GM12878 (cell line): ENCODE measurements around the gene MYRFL. TPM values are rescaled to one million over a fixed set of nuclear protein-coding genes. Genes with fewer than 3 reads are reported as not detected.

ENCODE experiments used
- ATAC-seq: fragments of 200-7000 bp; cut with Tn5 transposase; 3 replicates; pipeline ENCODE4 v1.9.1; 2020; ENCODE audit warnings: mild to moderate bottlenecking, moderate library complexity
- BruUV-seq: library from RNA; stranded (reverse); fragments of 400-500 nt; replicated peaks from 2 replicates; lab custom pipeline; 2021; lab: Mats Ljungman, UMichigan
- CTCF ChIA-PET: fragments of 300-600 bp; sonication (Branson Sonifier 250); formaldehyde crosslinking; extraction: SDS; loops from one replicate; lab custom pipeline; 2021; ENCODE audit warnings: inconsistent platforms; lab: Yijun Ruan, JAX
- POLR2A ChIA-PET: fragments of 350-600 bp; formaldehyde crosslinking; extraction: SDS; loops from one replicate; lab custom pipeline; 2021; ENCODE audit warnings: inconsistent platforms; lab: Charles Lee
- RAD21 ChIA-PET: fragments of 300-600 bp; sonication (Branson Sonifier 250); formaldehyde crosslinking; loops from one replicate; lab custom pipeline; 2023; ENCODE audit warnings: antibody characterized with exemption; ENCODE audit not compliant: unreplicated experiment; lab: Charles Lee
- SMC1A ChIA-PET: fragments of 300-600 bp; sonication (Branson Sonifier 250); formaldehyde crosslinking; loops from one replicate; lab custom pipeline; 2023; ENCODE audit not compliant: unreplicated experiment, uncharacterized antibody; lab: Charles Lee
- DNase-seq: peaks from one replicate; pipeline ENCODE4 v3.0.0-alpha.2; 2011; ENCODE audit warnings: low read depth, low spot score
- FAIRE-seq: peaks from 3 replicates; lab custom pipeline; 2011; peaks lifted over from hg19 to GRCh38; lab: Jason Lieb, UNC
- H2AFZ ChIP-seq: 2 replicates; pipeline ENCODE4 v1.6.0; 2011; ENCODE audit warnings: low read depth, low read length, control low read depth; ENCODE audit not compliant: control insufficient read depth
- H3K27ac ChIP-seq: 2 replicates; pipeline ENCODE4 v1.5.1; 2011; ENCODE audit warnings: control low read depth; ENCODE audit not compliant: control insufficient read depth, insufficient read depth
- H3K27me3 ChIP-seq, 2 experiments: replicated peaks in 1 of 2; 2 replicates each; pipeline versions ENCODE4 v1.6.0 to v1.6.1; 2011; ENCODE audit warnings: low read length in 1 of 2; ENCODE audit not compliant: control insufficient read depth in 2 of 2, insufficient read depth in 2 of 2
- H3K36me3 ChIP-seq, 2 experiments: 2 replicates each; pipeline ENCODE4 v1.5.1; 2011; ENCODE audit warnings: low read length in 1 of 2; ENCODE audit not compliant: control insufficient read depth in 2 of 2, insufficient read depth in 2 of 2
- H3K4me1 ChIP-seq: 2 replicates; pipeline ENCODE4 v1.6.1; 2011; ENCODE audit warnings: mild to moderate bottlenecking, low read length, moderate library complexity, mixed read lengths; ENCODE audit not compliant: control insufficient read depth, insufficient read depth
- H3K4me2 ChIP-seq: 2 replicates; pipeline ENCODE4 v1.6.0; 2011; ENCODE audit warnings: control low read depth; ENCODE audit not compliant: control insufficient read depth, insufficient read depth
- H3K4me3 ChIP-seq: fragments of 200-600 bp; sonication (generic); 2 replicates; pipeline ENCODE4 v1.5.1; 2016
- H3K79me2 ChIP-seq: 2 replicates; pipeline ENCODE4 v1.6.0; 2011; ENCODE audit warnings: low read length; ENCODE audit not compliant: control insufficient read depth, insufficient read depth
- H3K9ac ChIP-seq: 2 replicates; pipeline ENCODE4 v1.8.0; 2011; ENCODE audit warnings: low read length, control low read depth, mixed read lengths; ENCODE audit not compliant: control insufficient read depth, insufficient read depth
- H3K9me3 ChIP-seq: replicated peaks from 3 replicates; pipeline ENCODE4 v1.5.1; 2011; ENCODE audit warnings: mild to moderate bottlenecking, low read length; ENCODE audit not compliant: control insufficient read depth, insufficient read depth
- H4K20me1 ChIP-seq: 2 replicates; pipeline ENCODE4 v1.6.0; 2011; ENCODE audit not compliant: control insufficient read depth, insufficient read depth
- CBFB ChIP-seq: IDR thresholded peaks from 2 replicates; pipeline ENCODE4 v1.6.1; 2016; ENCODE audit warnings: antibody characterized with exemption, low read depth
- CUX1 ChIP-seq: IDR thresholded peaks from 2 replicates; pipeline ENCODE4 v1.6.1; 2012; ENCODE audit warnings: improper control_type of control experiment, low read depth, low read length; ENCODE audit not compliant: insufficient replicate concordance
- DPF2 ChIP-seq: fragments of 450-650 bp; IDR thresholded peaks from 2 replicates; pipeline ENCODE4 v1.6.1; 2017; ENCODE audit warnings: mild to moderate bottlenecking
- EED ChIP-seq: sonication (generic); IDR thresholded peaks from 2 replicates; pipeline ENCODE4 v1.6.1; 2016; ENCODE audit warnings: antibody characterized with exemption, low read depth
- GABPA ChIP-seq: IDR thresholded peaks from 2 replicates; pipeline ENCODE4 v1.6.1; 2014; ENCODE audit warnings: antibody characterized with exemption, low read depth, mild to moderate bottlenecking, inconsistent platforms
- MTA2 ChIP-seq: fragments of 450-650 bp; IDR thresholded peaks from 2 replicates; pipeline ENCODE4 v1.6.1; 2016; ENCODE audit warnings: low read depth, mild to moderate bottlenecking, moderate library complexity
- SMARCA5 ChIP-seq: fragments of 450-650 bp; IDR thresholded peaks from 2 replicates; pipeline ENCODE4 v1.6.1; 2017; ENCODE audit warnings: mild to moderate bottlenecking
- SPI1 ChIP-seq: IDR thresholded peaks from 2 replicates; pipeline ENCODE4 v1.6.1; 2011; ENCODE audit warnings: low read depth, mild to moderate bottlenecking, low read length, moderate library complexity, borderline replicate concordance; ENCODE audit not compliant: insufficient read depth
- USF1 ChIP-seq: IDR thresholded peaks from 2 replicates; pipeline ENCODE4 v1.6.1; 2011; ENCODE audit warnings: borderline replicate concordance, low read depth, mild to moderate bottlenecking, moderate library complexity, mixed read lengths, low read length; ENCODE audit not compliant: insufficient read depth; ENCODE audit errors: extremely low read length
- ZBTB11 ChIP-seq: fragments of 450-650 bp; formaldehyde crosslinking; IDR thresholded peaks from 2 replicates; pipeline ENCODE4 v1.5.0; 2022; ENCODE audit warnings: mild to moderate bottlenecking, missing genetic modification characterization
- ZNF592 ChIP-seq: fragments of 450-650 bp; IDR thresholded peaks from 2 replicates; pipeline ENCODE4 v1.6.1; 2017; ENCODE audit warnings: mild to moderate bottlenecking, moderate library complexity
- in situ Hi-C: fragments of 300-500 bp; cut with MboI; formaldehyde crosslinking; loops from 9 replicates; pipeline ENCODE4 v1.14.3; 2018; ENCODE audit warnings: mixed read lengths
- intact Hi-C: fragments of 100-400 bp; cut with micrococcal nuclease; formaldehyde crosslinking; loops from one replicate; pipeline ENCODE4 v1.14.2; 2022; ENCODE audit not compliant: unreplicated experiment
- polyA plus RNA-seq, 11 experiments: library from polyadenylated mRNA; depleted of rRNA in 4 of 11; unstranded in 6 of 11; stranded (reverse) in 5 of 11; fragments of >200 nt; fragmentation: Nextera tagmentation in 4 of 11; fragmentation: Illumina TruSeq in 1 of 11; extraction: Ambion mirVana in 4 of 11; extraction: Trizol in 1 of 11; gene quantifications; 1 replicate in 1 of 11; 2 replicates in 10 of 11; pipeline versions ENCODE4 v1.2.1 to v1.2.3, GENCODE V29; 2011 to 2016; ENCODE audit warnings: inconsistent platforms in 2 of 11, missing spikeins in 2 of 11, low read depth in 1 of 11
- total RNA-seq, 4 experiments: library from RNA; depleted of rRNA in 3 of 4; stranded (reverse); fragments of >200 nt in 3 of 4; fragmentation: Illumina TruSeq in 1 of 4; extraction: Trizol in 1 of 4; gene quantifications; 2 replicates each; pipeline versions ENCODE4 v1.2.1 to v1.2.3, GENCODE V29; 2013 to 2021

Gene MYRFL
- total and polyA plus RNA-seq, 10 of the 15 experiments (the other 5 are each of a cell fraction or from before 2014, with no cell fraction given): 0.24 to 1.8 (median 0.64) TPM

GRCh38 chr12:69961246-69961645 is 136.2 kb downstream of the MYRFL start:
- CTCF ChIA-PET: no interaction called here
- in situ Hi-C loops: no loop called here
- H3K4me2 ChIP-seq: no peak overlapping the region
- no peak overlapping the region for H3K4me3 ChIP-seq
- DNase-seq (no peak), ATAC-seq (no peak), FAIRE-seq (no peak)
- POLR2A ChIA-PET: no interaction called here
- no TSS peak for BruUV-seq
- RAD21 ChIA-PET: no interaction called here
- H4K20me1 ChIP-seq: no peaks in the 10 kb centered on the region
- intact Hi-C loops: no loop called here
- no peak overlapping the region for H3K9ac ChIP-seq
- H3K79me2 ChIP-seq: no peaks in the 10 kb centered on the region
- SMC1A ChIA-PET: interaction anchor here (1.4 kb wide), 1 partner anchor 13 kb away, joined by 4 read pairs; no protein-coding TSS in a partner anchor
- H3K9me3 ChIP-seq: no peaks in the 10 kb centered on the region
- H2AFZ ChIP-seq: no peak overlapping the region
- H3K27ac ChIP-seq: no peak overlapping the region
- no peaks in the 10 kb centered on the region for H3K27me3 ChIP-seq
- H3K36me3 ChIP-seq: no peaks in the 10 kb centered on the region
- H3K4me1 ChIP-seq: no peaks in the 10 kb centered on the region
- TF ChIP-seq USF1: no peak
- TF ChIP-seq ZNF592: no peak
- TF ChIP-seq SMARCA5: no peak
- TF ChIP-seq ZBTB11 (CRISPR knock-in tag): no peak
- no peak for TF ChIP-seq DPF2
- TF ChIP-seq CBFB: no peak
- TF ChIP-seq CUX1: no peak
- no peak for TF ChIP-seq EED
- TF ChIP-seq SPI1: no peak
- TF ChIP-seq MTA2: no peak
- no peak for TF ChIP-seq GABPA
